Calu3 (cell line): ENCODE results near the gene ANKRD22. TPM values are rescaled to one million over a fixed set of nuclear protein-coding genes. Genes with fewer than 3 reads are reported as not detected.
"Not testable (repeated sequence)": the region's sequence is repeated elsewhere in the genome, so short reads cannot be mapped to it uniquely, and the experiment has no call there.

Source experiments
- BruUV-seq: library from RNA; stranded (reverse); fragments of 400-500 nt; replicated peaks from 2 replicates; lab custom pipeline; 2021; lab: Mats Ljungman, UMichigan
- CTCF ChIA-PET: fragments of 300-600 bp; sonication (Branson Sonifier 250); formaldehyde crosslinking; loops from one replicate; lab custom pipeline; 2022; ENCODE audit warnings: antibody characterized with exemption; lab: Charles Lee
- DNase-seq: peaks from one replicate; pipeline ENCODE4 v3.0.0; 2022
- H3K27ac Mint-ChIP-seq: one replicate; pipeline ENCODE4 v1.8.0; 2022; ENCODE audit warnings: mixed read lengths; ENCODE audit not compliant: unreplicated experiment
- H3K27me3 Mint-ChIP-seq: one replicate; pipeline ENCODE4 v1.8.0; 2022; ENCODE audit warnings: mixed read lengths; ENCODE audit not compliant: unreplicated experiment
- H3K36me3 Mint-ChIP-seq: one replicate; pipeline ENCODE4 v1.8.0; 2022; ENCODE audit warnings: mild to moderate bottlenecking, moderate library complexity, mixed read lengths; ENCODE audit not compliant: insufficient read depth, unreplicated experiment
- H3K4me1 Mint-ChIP-seq: one replicate; pipeline ENCODE4 v1.8.0; 2022; ENCODE audit warnings: mild to moderate bottlenecking, low read depth, mixed read lengths; ENCODE audit not compliant: unreplicated experiment
- H3K4me3 Mint-ChIP-seq: one replicate; pipeline ENCODE4 v1.8.0; 2022; ENCODE audit warnings: mild to moderate bottlenecking, low read depth, moderate library complexity, mixed read lengths; ENCODE audit not compliant: unreplicated experiment
- H3K9me3 Mint-ChIP-seq: one replicate; pipeline ENCODE4 v1.8.0; 2022; ENCODE audit warnings: low read depth, mixed read lengths; ENCODE audit not compliant: unreplicated experiment
- intact Hi-C: fragments of 100-400 bp; cut with micrococcal nuclease; formaldehyde crosslinking; loops from one replicate; pipeline ENCODE4 v1.10.0; 2022; ENCODE audit not compliant: unreplicated experiment
- total RNA-seq: library from RNA; stranded (reverse); gene quantifications from 2 replicates; pipeline ENCODE4 v1.2.3, GENCODE V29; 2022
- TF ChIP-seq, protein P1 (sequence below): fragments of 200-600 bp; IDR thresholded peaks from one replicate; pipeline ENCODE4 v1.8.0; 2022; ENCODE audit warnings: antibody characterized with exemption; ENCODE audit not compliant: unreplicated experiment

Gene ANKRD22
- total RNA-seq, 1 experiment from 2014 or later, result 20.6 TPM

DNA sequence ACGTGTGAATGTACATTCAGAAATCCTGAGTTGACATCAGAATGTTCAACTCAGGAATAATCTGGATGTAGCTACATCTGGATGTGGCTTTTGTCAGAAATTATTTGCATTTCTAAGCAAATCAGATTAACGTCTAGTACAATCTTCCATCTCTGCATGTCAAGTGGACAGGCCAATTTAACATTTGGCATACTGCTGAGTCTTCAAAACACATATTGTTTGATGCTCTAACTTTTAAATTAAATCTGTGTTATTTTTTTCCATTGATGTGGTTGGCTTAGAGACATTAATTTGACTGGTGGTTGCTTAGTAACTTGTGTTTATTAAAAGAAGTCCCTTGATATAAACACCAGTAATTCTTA is 31.8 kb upstream of the ANKRD22 start:
- intact Hi-C loops, result loop anchor here (5.0 kb wide), 1 partner anchor 46 kb away; no protein-coding TSS in a partner anchor
- DNase-seq, result no peak
- Mint-ChIP-seq H3K36me3 (peaks cover 21% of the 10 kb centered on the region), H3K27me3 (no peaks in the 10 kb centered on the region), H3K4me3 (peak overlapping the region; percentile 92), H3K27ac (peak overlapping the region; percentile 27), H3K4me1 (peaks cover 23% of the 10 kb centered on the region), H3K9me3 (no peaks in the 10 kb centered on the region)
- no TSS peak for BruUV-seq
- CTCF ChIA-PET, result no interaction called here
- TF ChIP-seq, protein P1, sequence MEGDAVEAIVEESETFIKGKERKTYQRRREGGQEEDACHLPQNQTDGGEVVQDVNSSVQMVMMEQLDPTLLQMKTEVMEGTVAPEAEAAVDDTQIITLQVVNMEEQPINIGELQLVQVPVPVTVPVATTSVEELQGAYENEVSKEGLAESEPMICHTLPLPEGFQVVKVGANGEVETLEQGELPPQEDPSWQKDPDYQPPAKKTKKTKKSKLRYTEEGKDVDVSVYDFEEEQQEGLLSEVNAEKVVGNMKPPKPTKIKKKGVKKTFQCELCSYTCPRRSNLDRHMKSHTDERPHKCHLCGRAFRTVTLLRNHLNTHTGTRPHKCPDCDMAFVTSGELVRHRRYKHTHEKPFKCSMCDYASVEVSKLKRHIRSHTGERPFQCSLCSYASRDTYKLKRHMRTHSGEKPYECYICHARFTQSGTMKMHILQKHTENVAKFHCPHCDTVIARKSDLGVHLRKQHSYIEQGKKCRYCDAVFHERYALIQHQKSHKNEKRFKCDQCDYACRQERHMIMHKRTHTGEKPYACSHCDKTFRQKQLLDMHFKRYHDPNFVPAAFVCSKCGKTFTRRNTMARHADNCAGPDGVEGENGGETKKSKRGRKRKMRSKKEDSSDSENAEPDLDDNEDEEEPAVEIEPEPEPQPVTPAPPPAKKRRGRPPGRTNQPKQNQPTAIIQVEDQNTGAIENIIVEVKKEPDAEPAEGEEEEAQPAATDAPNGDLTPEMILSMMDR, result no peak

DNA sequence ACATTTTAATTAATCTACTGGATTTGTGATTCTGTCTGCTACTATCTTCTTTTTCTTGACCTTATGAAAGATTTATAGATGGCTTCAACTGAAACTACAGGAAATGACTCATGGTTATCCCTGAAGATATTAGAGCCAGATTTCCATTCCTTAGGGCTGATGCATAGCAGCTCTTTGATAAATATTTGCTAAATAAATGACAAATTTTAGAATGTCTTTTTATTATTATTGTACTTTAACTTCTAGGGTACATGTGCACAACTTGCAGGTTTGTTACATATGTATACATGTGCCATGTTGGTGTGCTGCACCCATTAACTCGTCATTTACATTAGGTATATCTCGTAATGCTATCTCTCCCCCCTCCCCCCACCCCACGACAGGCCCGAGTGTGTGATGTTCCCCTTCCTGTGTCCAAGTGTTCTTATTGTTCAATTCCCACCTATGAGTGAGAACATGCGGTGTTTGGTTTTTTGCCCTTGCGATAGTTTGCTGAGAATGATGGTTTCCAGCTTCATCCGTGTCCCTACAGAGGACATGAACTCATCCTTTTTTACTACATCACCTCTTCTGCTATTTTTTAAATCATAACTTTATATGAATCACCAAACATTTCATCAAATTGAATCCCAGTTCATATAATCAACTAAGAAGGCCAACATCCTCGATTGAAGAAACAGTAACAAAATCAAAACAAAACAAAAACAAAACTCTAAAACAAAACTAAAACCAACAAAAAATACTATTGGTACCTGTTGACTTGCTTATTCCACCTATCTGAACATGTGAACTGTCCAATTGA is 31.2 kb upstream of the ANKRD22 start:
- BruUV-seq, result not testable (repeated sequence)

GRCh38 chr10:88881922-88882645 is 30.4 kb upstream of the ANKRD22 start:
- no peaks in the 10 kb centered on the region for H3K27me3 Mint-ChIP-seq
- intact Hi-C loops, result loop anchor here (5.0 kb wide), 1 partner anchor 45 kb away; no protein-coding TSS in a partner anchor
- H3K27ac Mint-ChIP-seq, result peak overlapping the region; percentile 69
- peaks cover 15% of the 10 kb centered on the region for H3K4me1 Mint-ChIP-seq
- no TSS peak for BruUV-seq
- DNase-seq, result no peak
- TF ChIP-seq, protein P1, result no peak
- peak overlapping the region; percentile 92 for H3K4me3 Mint-ChIP-seq
- H3K36me3 Mint-ChIP-seq, result peaks cover 21% of the 10 kb centered on the region
- H3K9me3 Mint-ChIP-seq, result no peaks in the 10 kb centered on the region
- CTCF ChIA-PET, result no interaction called here

More for the DNA sequence above, 31.2 kb upstream of the ANKRD22 start:
- H3K4me1 Mint-ChIP-seq, result peaks cover 18% of the 10 kb centered on the region
- peaks cover 21% of the 10 kb centered on the region for H3K36me3 Mint-ChIP-seq
- H3K27me3 Mint-ChIP-seq, CTCF ChIA-PET, H3K9me3 Mint-ChIP-seq, DNase-seq: not testable (repeated sequence)
- intact Hi-C loops, result loop anchor here (5.0 kb wide), 1 partner anchor 46 kb away; no protein-coding TSS in a partner anchor
- peak overlapping the region; percentile 69 for H3K27ac Mint-ChIP-seq
- H3K4me3 Mint-ChIP-seq, result peak overlapping the region; percentile 92

DNA sequence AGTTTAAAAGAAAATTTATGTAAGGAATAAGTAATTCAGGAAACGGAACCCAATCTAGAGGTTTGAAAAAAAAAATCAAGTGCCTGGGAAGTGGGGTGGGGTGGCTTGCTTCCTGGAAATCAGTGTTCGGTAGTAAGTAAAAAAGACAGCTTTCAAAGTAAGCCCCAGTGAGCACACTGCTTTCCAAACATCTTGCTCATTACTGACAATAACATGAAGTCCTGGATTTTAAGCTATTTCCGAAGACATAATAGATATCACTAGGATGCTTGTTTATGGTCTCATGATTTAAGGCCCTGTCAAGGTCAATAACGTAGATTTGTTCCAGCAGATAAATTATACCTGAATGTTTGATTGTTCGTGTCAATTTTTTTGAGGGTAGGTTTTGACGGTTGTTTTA is 29.7 kb upstream of the ANKRD22 start:
- TSS peak; percentile 58 for BruUV-seq
- peak overlapping the region; percentile 92 for H3K4me3 Mint-ChIP-seq
- H3K4me1 Mint-ChIP-seq, result peaks cover 15% of the 10 kb centered on the region
- intact Hi-C loops, result loop anchor here (5.0 kb wide), 1 partner anchor 44 kb away; no protein-coding TSS in a partner anchor
- peaks cover 21% of the 10 kb centered on the region for H3K36me3 Mint-ChIP-seq
- no peaks in the 10 kb centered on the region for H3K27me3 Mint-ChIP-seq
- CTCF ChIA-PET, result no interaction called here
- TF ChIP-seq, protein P1, result no peak
- H3K27ac Mint-ChIP-seq, result peak overlapping the region; percentile 69
- H3K9me3 Mint-ChIP-seq, result no peaks in the 10 kb centered on the region
- no peak for DNase-seq
